ENCODE data around the gene PPP4C. TPM values are rescaled to one million over a fixed set of nuclear protein-coding genes. Genes with fewer than 3 reads are reported as not detected.
"Not testable (repeated sequence)": the region's sequence is repeated elsewhere in the genome, so short reads cannot be mapped to it uniquely, and the experiment has no call there.

Gene PPP4C
- total RNA-seq, 1 donor from 2014 or later, result 133 TPM

GRCh38 chr16:30119428-30119827, 43.6 kb downstream of the PPP4C start:
- H3K9me3 Mint-ChIP-seq, result no peaks in the 10 kb centered on the region
- H3K4me1 Mint-ChIP-seq (ENCODE audit: low read depth), result peaks cover 28% of the 10 kb centered on the region
- intact Hi-C loops (cut with micrococcal nuclease), result no loop called here
- no peak overlapping the region for H3K27ac Mint-ChIP-seq
- DNase-seq (ENCODE audit: low spot score), result no peak
- peaks cover 6% of the 10 kb centered on the region for H3K36me3 Mint-ChIP-seq (ENCODE audit: low read depth)
- no peak overlapping the region for H3K4me3 Mint-ChIP-seq
- no peaks in the 10 kb centered on the region for H3K27me3 Mint-ChIP-seq (ENCODE audit: insufficient read depth)

- H3K36me3 Mint-ChIP-seq (ENCODE audit: low read depth), result peaks cover 6% of the 10 kb centered on the region
- H3K9me3 Mint-ChIP-seq, result no peaks in the 10 kb centered on the region
- peaks cover 32% of the 10 kb centered on the region for H3K4me1 Mint-ChIP-seq (ENCODE audit: low read depth)
- H3K27me3 Mint-ChIP-seq (ENCODE audit: insufficient read depth), result no peaks in the 10 kb centered on the region
- intact Hi-C loops (cut with micrococcal nuclease), result loop anchor here (5.0 kb wide), 1 partner anchor 287 kb away; the partner anchor contains the start of gene ZNF771
- peak overlapping the region; percentile 72 for H3K27ac Mint-ChIP-seq
- DNase-seq (ENCODE audit: low spot score), result no peak
- H3K4me3 Mint-ChIP-seq, result peak overlapping the region; percentile 42
These were observed 44.7 kb downstream of the PPP4C start for GRCh38 chr16:30120340-30121105.

- peak overlapping the region; percentile 90 for H3K4me3 Mint-ChIP-seq
- H3K9me3 Mint-ChIP-seq, result no peaks in the 10 kb centered on the region
- no peak for DNase-seq (ENCODE audit: low spot score)
- peaks cover 32% of the 10 kb centered on the region for H3K4me1 Mint-ChIP-seq (ENCODE audit: low read depth)
- H3K27ac Mint-ChIP-seq, result peak overlapping the region; percentile 91
- intact Hi-C loops (cut with micrococcal nuclease), result loop anchor here (1.0 to 5.0 kb wide), 3 partner anchors 57 to 488 kb away; partner anchors contain the start of genes ALDOA, ZNF689 and ZNF771
- H3K27me3 Mint-ChIP-seq (ENCODE audit: insufficient read depth), result no peaks in the 10 kb centered on the region
- peaks cover 6% of the 10 kb centered on the region for H3K36me3 Mint-ChIP-seq (ENCODE audit: low read depth)
These were observed 46.2 kb downstream of the PPP4C start for GRCh38 chr16:30121741-30122571.

GRCh38 chr16:30122604-30123160, 46.9 kb downstream of the PPP4C start:
- Mint-ChIP-seq H3K27me3 (ENCODE audit: insufficient read depth) (no peaks in the 10 kb centered on the region), H3K4me1 (ENCODE audit: low read depth) (peaks cover 32% of the 10 kb centered on the region), H3K27ac (peak overlapping the region; percentile 91), H3K9me3 (no peaks in the 10 kb centered on the region), H3K36me3 (ENCODE audit: low read depth) (peaks cover 6% of the 10 kb centered on the region), H3K4me3 (peak overlapping the region; percentile 90)
- peak; percentile 6 for DNase-seq (ENCODE audit: low spot score)
- intact Hi-C loops (cut with micrococcal nuclease), result loop anchor here (1.0 to 5.0 kb wide), 4 partner anchors 30 to 488 kb away; partner anchors contain the start of genes ALDOA, ZNF689 and ZNF771

- Mint-ChIP-seq H3K4me3 (no peak overlapping the region), H3K27ac (no peak overlapping the region), H3K36me3 (ENCODE audit: low read depth) (peaks cover 2% of the 10 kb centered on the region), H3K27me3 (ENCODE audit: insufficient read depth) (no peaks in the 10 kb centered on the region), H3K4me1 (ENCODE audit: low read depth) (peaks cover 31% of the 10 kb centered on the region), H3K9me3 (no peaks in the 10 kb centered on the region)
- no peak for DNase-seq (ENCODE audit: low spot score)
- intact Hi-C loops (cut with micrococcal nuclease), result loop anchor here (5.0 kb wide), 1 partner anchor 282 kb away; the partner anchor contains the start of gene ZNF771
These were observed 49.2 kb downstream of the PPP4C start for GRCh38 chr16:30124985-30125379.

GRCh38 chr16:30125690-30126089, 49.9 kb downstream of the PPP4C start:
- H3K36me3 Mint-ChIP-seq (ENCODE audit: low read depth); DNase-seq (ENCODE audit: low spot score); H3K9me3 Mint-ChIP-seq; intact Hi-C loops (cut with micrococcal nuclease); H3K27me3 Mint-ChIP-seq (ENCODE audit: insufficient read depth); H3K27ac Mint-ChIP-seq; H3K4me3 Mint-ChIP-seq: not testable (repeated sequence)
- peaks cover 24% of the 10 kb centered on the region for H3K4me1 Mint-ChIP-seq (ENCODE audit: low read depth)

GRCh38 chr16:30127993-30128392, 52.2 kb downstream of the PPP4C start:
- H3K4me3 Mint-ChIP-seq, result no peak overlapping the region
- H3K4me1 Mint-ChIP-seq (ENCODE audit: low read depth), result peaks cover 10% of the 10 kb centered on the region
- H3K27me3 Mint-ChIP-seq (ENCODE audit: insufficient read depth), result no peaks in the 10 kb centered on the region
- no peak for DNase-seq (ENCODE audit: low spot score)
- no peaks in the 10 kb centered on the region for H3K36me3 Mint-ChIP-seq (ENCODE audit: low read depth)
- no peaks in the 10 kb centered on the region for H3K9me3 Mint-ChIP-seq
- no peak overlapping the region for H3K27ac Mint-ChIP-seq
- intact Hi-C loops (cut with micrococcal nuclease), result no loop called here

GRCh38 chr16:30131869-30132475, 56.2 kb downstream of the PPP4C start:
- H3K9me3 Mint-ChIP-seq, result no peaks in the 10 kb centered on the region
- H3K36me3 Mint-ChIP-seq (ENCODE audit: low read depth), result peaks cover 2% of the 10 kb centered on the region
- H3K4me3 Mint-ChIP-seq, result no peak overlapping the region
- H3K27me3 Mint-ChIP-seq (ENCODE audit: insufficient read depth), result no peaks in the 10 kb centered on the region
- H3K4me1 Mint-ChIP-seq (ENCODE audit: low read depth), result no peaks in the 10 kb centered on the region
- peak overlapping the region; percentile 70 for H3K27ac Mint-ChIP-seq
- no peak for DNase-seq (ENCODE audit: low spot score)
- intact Hi-C loops (cut with micrococcal nuclease), result no loop called here

- DNase-seq (ENCODE audit: low spot score), result no peak
- intact Hi-C loops (cut with micrococcal nuclease), result no loop called here
- Mint-ChIP-seq H3K4me1 (ENCODE audit: low read depth) (peaks cover 4% of the 10 kb centered on the region), H3K9me3 (no peaks in the 10 kb centered on the region), H3K27me3 (ENCODE audit: insufficient read depth) (no peaks in the 10 kb centered on the region), H3K4me3 (no peak overlapping the region), H3K27ac (no peak overlapping the region), H3K36me3 (ENCODE audit: low read depth) (peaks cover 2% of the 10 kb centered on the region)
These were observed 56.8 kb downstream of the PPP4C start for GRCh38 chr16:30132591-30132990.

Other genes starting within 250 kb of the PPP4C start
- gene CDIPT, start 212.8 kb upstream of the PPP4C start, total RNA-seq, result 83.7 and 85.5 TPM in 2 replicates
- gene SEZ6L2, start 176.4 kb upstream of the PPP4C start, total RNA-seq, result 0.16 and 0.32 TPM in 2 replicates
- gene ASPHD1, start 175.5 kb upstream of the PPP4C start, total RNA-seq, result 4.2 and 4.7 TPM in 2 replicates
- 53.7 and 58.2 TPM in 2 replicates for gene KCTD13, start 149.8 kb upstream of the PPP4C start, total RNA-seq
- 41.5 and 43.7 TPM in 2 replicates for gene TMEM219, start 113.9 kb upstream of the PPP4C start, total RNA-seq
- 38.5 and 39.7 TPM in 2 replicates for gene TAOK2, start 102.1 kb upstream of the PPP4C start, total RNA-seq
- gene HIRIP3, start 80.4 kb upstream of the PPP4C start, total RNA-seq, result 48.8 and 50.1 TPM in 2 replicates
- gene INO80E, start 79.8 kb upstream of the PPP4C start, total RNA-seq, result 128 and 137 TPM in 2 replicates
- 2.0 and 2.3 TPM in 2 replicates for gene DOC2A, start 65.0 kb upstream of the PPP4C start, total RNA-seq
- not detected in 2 replicates for gene C16orf92, start 52.8 kb upstream of the PPP4C start, total RNA-seq
- gene TLCD3B, start 44.7 kb upstream of the PPP4C start, total RNA-seq, result 1.6 and 1.9 TPM in 2 replicates
- gene ALDOA, start 10.2 kb upstream of the PPP4C start, total RNA-seq, result 1,715 and 1,718 TPM in 2 replicates
- 1.6 and 1.8 TPM in 2 replicates for gene TBX6, start 15.9 kb downstream of the PPP4C start, total RNA-seq
- gene YPEL3, start 20.2 kb downstream of the PPP4C start, total RNA-seq, result 14.5 and 15.1 TPM in 2 replicates
- 4.3 and 6.3 TPM in 2 replicates for gene GDPD3, start 37.5 kb downstream of the PPP4C start, total RNA-seq
- gene MAPK3, start 47.2 kb downstream of the PPP4C start, total RNA-seq, result 53.7 and 58.3 TPM in 2 replicates
- gene CORO1A, start 107.6 kb downstream of the PPP4C start, total RNA-seq, result 816 and 819 TPM in 2 replicates
- 312 and 329 TPM in 2 replicates for gene BOLA2B, start 117.7 kb downstream of the PPP4C start, total RNA-seq
- 63.2 and 66.4 TPM in 2 replicates for gene SLX1A, start 117.9 kb downstream of the PPP4C start, total RNA-seq
- gene SULT1A3, start 123.3 kb downstream of the PPP4C start, total RNA-seq, result 18.9 and 20.4 TPM in 2 replicates
- 11.0 and 20.0 TPM in 2 replicates for gene NPIPB13, start 172.5 kb downstream of the PPP4C start, total RNA-seq